Activated CD4-positive, alpha-beta T cell treated with anti-CD3 and anti-CD28 coated beads for 1 hour (primary cell): ENCODE data around the gene GNAI1.

Experiments used
- DNase-seq: peaks from one replicate; pipeline ENCODE4 v3.0.0-alpha.2; 2020

The GNAI1 gene

DNA sequence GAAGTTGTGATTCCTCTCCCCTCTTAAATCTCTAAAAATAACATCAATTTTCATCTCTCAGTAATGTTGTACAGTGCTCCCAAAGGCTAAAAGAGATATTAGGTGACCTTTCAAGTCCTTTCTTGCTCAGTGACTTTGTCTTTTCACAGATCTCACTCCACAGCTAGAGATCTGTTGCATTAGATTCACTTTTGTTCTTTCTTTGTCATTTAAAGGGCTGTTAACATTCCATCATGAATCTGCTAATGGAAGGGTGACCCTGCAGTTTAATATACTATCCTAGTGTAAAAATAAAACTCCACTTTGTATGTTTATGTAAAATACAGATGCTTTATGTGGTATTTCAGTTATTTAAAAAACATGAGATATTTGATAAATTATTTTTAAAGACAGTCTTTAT lies 30.5 kb downstream of the GNAI1 start:
- DNase-seq: no peak

DNA sequence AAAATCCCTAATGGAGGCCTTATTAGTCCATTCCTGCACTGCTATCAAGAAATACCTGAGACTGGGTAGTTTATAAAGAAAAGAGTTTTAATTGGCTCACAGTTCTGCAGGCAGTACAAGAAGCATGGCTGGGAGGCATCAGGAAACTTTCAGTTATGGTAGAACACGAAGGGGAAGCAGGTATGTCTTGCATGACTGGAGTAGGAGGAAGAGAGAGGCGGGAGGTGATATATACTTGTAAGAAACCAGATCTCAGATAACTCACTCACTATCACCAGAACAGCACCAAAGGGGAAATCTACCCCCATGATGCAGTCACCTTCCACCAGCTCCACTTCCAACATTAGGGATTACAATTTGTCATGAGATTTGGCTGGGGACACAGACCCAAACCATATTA lies 35.8 kb downstream of the GNAI1 start:
- no peak for DNase-seq

DNA sequence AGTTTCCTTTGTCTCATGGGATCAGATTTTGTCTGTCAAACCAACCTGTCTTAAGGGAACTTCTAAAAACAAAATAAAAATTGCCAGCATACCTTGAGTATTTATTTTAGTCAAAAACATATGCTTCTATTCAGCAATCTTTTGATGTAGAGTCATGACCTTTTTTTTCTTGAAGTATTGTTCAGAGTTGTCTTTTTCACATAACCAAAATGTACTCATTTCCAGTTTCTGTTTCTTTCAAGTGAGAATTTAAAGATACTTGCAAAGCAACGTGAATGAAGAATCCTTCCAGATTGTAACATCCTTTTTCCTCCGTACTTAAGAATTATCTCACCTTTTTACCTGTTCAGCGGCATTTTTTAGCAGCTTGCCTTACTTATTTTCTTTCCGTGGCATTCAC lies 37.8 kb downstream of the GNAI1 start:
- no peak for DNase-seq

DNA sequence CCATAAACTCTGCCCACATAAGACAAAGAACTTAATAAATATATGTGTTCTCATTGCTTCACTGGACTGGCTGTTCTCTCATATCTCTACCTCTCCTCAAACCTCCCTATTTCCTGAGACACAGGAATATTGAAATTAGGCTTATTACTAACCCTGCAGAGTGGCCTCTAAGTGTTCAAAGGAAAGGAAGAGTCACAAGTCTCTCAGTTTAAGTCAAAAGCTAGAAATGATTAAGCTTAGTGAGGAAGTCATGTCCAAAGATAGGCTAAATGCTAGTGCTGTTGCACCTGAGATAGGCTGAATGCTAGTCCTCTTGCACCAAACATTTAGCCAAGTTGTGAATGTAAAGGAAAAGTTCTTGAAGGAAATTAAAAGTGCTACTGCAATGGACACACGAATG lies 41.1 kb downstream of the GNAI1 start:
- no peak for DNase-seq

DNA sequence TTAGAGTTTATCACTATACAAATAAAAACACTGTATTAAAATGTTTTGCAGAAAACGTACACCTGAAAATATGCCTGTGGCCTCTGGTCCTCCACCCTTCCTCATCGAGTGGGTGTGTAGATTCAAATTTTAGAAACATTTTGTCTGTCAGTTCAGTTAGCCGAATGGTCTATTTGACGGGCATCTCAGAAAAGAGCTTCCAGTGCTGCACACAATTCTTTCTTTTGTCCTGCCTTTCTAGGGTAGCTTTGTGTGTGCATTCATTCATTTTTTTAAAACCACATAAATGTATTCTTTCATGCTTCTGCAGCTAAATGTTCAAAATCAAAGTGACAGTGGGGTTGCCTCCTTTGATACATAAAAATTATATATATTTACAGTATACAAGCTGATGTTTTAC lies 46.8 kb downstream of the GNAI1 start:
- DNase-seq: no peak

DNA sequence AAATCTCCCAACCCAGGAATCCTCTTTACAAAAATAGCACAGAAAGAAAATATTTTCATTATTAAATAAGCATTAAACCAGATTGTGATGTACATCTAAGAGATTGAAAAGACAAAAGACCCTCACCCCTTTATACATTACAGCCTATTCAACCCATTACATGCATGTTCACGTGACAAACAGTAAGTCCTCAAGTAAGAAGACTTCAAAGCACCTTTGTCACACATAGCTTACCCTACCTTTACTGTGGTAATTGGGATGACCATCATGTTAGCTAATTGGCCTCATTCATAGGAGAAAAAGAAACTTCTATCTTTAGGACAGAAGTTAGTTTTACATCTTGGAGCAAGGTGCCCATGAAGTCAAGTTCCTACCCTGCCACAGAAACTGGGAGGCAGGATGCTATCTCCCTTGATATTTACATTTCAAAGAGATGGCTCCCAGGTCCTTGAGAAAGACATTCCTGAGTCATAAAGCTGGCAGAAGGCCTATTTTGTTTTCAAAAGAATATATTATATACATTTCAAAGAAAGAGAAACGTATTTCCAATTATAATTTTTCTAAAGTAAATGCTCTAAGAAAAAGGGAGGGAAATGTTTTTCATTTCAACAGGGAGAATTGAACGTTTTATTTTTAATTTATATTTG lies 48.1 kb downstream of the GNAI1 start:
- no peak for DNase-seq

DNA sequence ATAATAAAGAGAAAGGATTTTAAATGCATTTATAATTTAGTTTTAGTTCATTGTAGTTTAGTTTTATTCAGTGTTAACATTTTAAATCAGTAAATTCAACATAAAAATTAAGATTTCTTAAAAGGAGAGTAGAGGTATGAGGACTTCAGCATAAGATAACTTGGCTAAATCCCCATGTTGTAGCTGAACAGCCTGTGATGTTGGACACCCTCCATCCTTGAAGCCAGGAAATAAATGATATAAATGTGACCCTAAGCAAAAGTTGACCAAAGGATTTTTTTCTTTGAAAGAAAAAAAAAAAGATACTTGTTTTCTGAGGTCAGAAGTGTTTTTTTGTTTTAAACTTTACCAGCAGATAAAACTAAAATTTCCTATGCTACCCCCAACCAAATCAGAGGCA lies 48.7 kb downstream of the GNAI1 start:
- no peak for DNase-seq

DNA sequence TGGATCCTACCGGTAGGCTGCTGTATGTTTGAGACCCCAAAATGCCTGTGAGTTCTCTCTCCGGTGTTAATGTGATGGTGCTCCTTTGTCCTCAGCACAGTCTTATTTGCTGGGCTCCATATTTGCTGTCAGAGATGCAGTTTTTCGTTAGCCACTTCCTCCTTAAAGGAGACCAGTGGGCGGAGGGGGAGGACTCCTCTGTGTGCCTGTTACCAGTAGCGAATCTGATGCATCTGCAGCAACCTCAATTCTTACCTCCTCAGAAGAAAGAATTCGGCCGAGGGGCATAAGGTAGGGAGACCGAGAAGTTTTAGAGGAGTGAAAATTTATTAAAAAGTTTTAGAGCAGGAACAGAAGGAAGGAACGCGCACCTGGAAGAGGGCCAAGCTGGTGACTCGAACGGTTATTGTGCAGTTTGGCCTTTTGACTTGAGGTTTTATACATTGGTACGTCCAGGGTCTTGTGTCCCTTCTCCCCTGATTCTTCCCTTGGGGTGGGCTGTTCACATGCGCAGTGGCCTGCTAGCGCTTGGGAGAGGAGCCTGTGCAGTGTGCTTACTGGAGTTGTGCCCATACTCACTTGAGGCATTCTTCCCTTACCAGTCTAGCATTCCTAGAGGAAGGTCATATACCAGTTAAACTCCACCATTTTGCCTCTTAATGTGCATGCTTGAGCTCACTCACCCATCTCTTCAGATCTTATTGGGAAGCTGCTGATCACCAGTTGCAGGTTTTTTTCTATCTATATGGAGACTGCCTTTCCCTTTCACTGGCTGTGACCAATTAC lies 49.5 kb downstream of the GNAI1 start:
- no peak for DNase-seq

DNA sequence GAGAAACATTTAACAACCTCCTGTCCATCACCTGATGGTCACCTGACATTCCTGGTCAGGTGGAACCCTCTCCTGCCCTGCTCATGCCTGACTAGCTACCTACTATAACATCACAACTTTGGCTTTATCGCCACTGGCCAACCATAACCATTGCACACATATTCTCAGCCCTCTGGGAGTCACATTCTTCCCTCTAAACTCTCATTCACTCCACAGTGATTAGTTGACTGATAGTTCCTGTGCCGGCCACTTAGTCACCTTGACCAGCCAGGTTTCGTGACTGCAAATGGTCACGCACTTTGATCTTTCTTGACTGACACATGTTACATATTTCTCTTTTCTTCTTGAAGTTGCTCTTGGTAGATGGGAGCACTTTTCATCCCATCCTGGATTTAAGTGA lies 50.1 kb downstream of the GNAI1 start:
- DNase-seq: no peak

DNA sequence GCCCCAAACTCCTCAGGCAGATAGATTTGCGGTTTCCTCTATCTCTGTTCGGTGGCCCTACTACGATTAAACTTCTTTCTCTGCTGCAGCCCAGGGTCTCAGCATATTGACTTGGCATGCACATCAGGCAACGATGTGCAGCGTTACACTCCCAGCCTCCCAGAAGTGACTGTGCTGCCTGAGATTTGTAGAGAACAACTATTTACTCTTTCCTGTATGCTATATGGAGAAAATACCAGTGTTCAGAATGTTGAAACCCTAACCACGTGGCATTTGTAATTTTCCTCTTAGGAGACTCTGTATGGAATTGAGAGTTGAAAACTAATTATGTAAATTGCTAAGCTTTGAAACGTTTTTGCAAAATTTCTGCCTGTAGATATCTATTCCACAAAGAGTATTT lies 50.9 kb downstream of the GNAI1 start:
- no peak for DNase-seq

DNA sequence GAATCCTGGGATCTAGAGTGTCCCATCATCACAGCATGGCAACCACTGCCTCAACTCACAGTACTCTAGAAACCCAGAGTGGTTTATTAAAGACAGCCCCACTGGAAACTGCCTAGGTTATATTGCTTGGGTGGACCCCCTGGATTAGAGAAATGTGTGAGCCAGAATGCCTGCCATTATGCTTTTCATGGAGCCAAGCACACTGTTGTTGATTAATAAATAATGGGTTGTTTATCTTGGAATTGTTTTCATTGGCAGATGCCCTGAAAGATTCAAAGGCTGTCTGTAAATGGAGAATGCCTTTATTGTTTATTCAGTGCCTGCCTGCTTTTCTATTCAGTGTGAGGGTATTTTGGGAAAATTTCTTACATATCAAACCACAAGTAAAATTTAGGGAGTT lies 52.1 kb downstream of the GNAI1 start:
- no peak for DNase-seq

DNA sequence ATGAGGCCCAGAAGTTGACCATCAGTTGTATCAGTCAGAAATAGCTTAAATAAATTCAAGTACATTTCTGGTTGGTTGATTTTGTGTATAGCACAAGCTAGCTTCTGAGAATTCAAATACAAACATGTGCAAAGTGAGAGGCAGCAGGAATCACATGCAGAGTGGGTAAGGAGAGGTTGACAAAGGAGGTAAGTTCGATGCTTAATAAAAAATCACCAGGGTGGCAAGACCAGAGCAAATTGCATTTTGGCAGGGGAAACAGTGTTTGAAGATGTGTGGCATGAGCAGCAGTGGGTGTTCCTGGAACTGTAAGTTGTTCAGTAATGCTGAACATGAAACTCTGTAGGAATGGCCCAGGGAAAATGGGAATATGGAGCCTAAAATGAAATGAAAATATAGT lies 52.6 kb downstream of the GNAI1 start:
- DNase-seq: no peak

DNA sequence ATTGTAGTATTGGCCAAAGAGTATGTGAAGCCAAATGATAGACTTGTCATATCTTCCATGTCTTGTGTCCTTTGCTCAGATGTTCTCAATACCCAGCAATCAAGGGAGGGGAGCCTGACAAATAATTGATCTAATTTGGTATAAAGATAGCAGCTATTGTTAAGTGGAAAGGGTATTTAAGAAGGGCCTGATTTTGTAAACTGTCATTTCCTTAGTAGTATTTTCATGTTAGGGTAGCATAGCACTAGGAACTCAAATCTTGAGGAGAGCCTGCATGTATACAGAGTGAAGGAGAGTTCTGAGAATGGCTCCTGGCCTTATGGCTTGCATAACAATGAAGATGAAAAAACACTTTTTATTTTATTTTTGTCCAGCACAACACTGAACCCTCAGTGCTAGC lies 53.1 kb downstream of the GNAI1 start:
- no peak for DNase-seq

DNA sequence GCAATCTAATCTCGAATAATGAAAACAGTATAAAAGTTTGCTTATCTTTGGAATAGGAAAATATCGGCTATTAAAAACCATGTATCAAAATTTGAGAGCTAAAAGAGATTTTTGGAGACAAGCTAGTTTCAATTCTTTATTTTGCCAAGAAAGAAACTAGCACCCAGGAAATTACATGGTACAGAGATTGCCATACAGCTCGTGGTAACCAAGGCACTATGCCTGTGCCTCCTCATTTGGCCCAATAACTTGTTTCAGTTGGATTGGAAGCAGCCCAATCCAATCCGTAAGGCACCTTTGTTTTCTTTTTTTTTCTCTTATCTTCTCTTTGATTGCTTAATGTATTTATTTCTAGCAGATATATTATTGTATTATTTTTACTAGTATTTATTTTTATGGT lies 55.0 kb downstream of the GNAI1 start:
- DNase-seq: no peak

DNA sequence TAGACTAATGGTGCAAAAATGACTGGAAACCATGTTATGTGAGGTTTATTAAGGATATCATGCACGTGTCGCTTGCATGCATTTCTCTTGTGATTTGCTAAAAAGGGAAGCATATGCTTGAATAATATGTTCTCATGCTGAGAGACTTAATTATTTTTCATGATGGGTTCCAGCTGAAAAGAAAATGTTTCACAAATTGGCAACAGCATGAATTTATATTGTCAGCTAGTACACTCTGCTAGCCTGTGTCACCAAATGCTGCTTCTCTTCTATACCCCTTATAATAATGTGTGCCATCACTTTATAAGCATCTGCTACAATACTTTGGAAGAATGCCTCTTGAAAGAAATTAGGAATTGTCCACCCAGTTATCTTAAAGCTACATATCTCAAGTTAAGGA lies 63.0 kb downstream of the GNAI1 start:
- no peak for DNase-seq

DNA sequence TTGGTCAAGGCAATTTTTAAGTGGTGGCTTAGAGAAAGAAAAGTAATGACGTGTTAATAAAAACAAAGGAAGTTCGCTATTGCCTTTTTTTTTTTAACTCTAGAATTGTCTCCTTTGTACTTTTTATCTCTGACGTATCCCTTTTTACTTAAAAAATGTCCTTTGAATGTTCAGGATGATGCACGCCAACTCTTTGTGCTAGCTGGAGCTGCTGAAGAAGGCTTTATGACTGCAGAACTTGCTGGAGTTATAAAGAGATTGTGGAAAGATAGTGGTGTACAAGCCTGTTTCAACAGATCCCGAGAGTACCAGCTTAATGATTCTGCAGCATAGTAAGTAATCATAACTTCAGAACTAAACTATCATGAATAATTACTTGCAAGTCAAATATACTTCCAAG lies 64.4 kb downstream of the GNAI1 start:
- DNase-seq: no peak

DNA sequence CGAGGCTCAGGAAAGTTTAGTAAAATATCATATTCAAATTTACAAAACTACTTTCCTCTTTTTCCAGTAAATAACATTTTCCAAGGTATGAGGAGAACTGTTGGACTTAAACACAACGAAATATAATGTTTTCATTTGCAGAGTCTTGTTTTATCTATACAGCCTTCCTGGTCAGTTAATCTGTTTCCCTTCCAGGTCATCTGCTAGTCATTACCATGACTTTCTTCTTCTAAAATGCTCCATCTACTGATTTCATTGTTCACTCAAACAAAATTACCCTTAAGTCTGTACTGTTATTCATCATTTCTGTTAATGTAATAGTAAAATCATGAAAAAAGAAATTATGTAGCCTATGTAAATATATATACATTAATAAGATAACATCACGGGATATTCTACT lies 69.8 kb downstream of the GNAI1 start:
- DNase-seq: no peak

DNA sequence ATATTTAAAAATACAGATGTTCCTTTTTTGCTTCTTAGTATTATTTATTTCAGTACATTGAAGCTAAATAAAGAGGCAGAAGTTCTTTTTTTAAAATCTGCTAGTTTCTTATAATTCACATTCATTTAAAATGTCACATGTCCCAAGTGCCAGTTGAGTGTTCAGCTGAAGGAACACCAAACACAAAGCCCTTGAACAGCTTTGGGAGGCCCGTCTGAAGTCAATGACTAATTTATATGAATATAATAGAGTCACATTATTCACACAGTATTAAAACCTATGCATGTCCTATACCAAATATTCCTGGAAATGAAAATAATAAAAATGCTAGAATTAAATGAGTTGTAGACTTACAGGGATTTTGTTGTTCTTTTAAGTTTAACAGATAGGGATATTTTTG lies 70.3 kb downstream of the GNAI1 start:
- no peak for DNase-seq

DNA sequence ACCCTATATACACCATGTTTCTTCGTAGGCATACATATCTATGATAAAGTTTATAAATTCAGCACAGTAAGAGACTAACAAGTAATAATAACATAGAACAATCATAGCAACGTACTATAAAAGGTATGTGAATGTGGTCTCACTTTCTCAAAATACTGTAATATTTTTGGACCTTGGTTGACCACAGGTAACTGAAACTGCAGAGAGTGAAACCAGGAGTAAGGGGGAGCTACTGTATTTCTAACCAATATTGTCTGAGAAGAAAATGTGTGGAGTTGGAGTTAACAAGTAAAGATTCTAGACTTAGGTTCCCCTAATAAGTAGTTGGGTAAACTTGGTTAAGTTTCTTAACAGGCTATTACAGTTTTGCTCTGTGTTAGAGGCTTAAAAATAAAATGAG lies 72.1 kb downstream of the GNAI1 start:
- DNase-seq: no peak

DNA sequence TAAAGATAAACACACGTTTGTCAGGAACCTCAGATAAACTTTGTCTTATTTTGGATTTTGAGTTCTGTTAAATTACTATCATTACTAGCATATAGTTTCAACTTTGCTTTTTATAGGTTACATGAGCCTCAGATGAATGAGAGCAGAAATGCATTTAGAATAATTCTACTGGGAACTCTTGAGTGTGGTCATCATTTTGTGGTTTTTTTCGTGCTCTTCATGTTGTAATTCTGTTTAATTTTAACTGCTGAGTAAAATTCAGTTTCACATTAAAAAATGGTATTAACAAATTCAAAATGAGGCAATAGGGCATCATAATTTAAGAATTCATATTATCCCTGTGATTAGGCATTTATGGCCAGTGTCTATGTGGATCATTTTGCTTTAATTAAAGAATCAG lies 72.9 kb downstream of the GNAI1 start:
- DNase-seq: no peak

DNA sequence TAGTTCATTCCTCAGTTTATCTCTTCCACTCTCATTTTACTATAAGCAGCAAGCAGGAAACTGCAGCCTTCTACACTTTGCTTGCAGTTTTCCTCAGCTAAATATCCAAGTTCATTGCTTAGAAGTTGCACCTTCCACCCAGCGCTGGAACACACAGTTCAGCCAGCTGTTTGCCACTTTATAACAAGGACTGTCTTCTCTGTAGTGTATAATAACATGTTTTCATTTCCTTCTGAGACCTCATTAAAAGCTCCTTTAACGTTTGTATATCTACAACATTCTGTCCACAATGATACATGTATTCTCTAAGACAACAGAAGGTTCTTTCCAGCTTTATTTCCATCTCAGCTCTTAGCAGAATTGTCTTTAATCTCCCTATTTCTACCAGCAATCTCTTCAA lies 74.1 kb downstream of the GNAI1 start:
- no peak for DNase-seq

DNA sequence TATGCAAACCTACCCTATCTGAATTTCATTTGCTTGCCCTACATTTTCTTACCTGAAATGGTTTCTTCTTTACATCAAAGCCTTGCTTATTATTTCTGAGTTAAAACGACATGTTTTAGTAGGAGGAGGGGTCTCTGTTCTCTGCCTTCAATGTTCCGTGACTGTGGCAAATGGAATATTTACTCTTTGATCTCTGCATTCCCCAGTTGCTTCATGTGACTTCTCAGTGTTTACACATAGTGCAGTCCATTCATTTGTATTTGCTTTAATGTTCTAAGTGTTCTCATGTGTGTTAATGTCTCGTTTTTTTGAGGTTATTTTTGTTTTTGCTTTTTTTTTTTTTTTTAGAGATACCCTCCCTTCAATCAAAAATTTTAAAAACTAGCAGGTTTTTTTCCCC lies 75.8 kb downstream of the GNAI1 start:
- no peak for DNase-seq

DNA sequence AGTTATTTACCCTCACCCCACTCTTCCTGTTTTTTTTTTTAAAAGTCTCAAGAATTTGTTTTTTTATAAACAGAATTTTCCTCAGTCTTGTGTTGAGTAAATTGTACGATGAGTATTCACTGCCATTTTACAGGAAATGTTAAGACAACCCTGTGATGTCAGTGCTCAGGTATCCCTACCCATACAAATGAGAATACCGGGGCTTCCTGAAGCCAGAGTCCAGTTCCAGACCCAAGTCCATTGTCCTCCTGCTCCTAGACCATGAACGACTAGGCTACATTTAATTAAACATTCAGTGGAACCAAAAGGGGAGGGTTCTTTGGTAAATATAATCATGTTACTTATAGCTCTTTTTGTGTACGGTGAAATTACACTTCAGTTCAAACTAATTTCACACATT lies 79.2 kb downstream of the GNAI1 start:
- DNase-seq: no peak

DNA sequence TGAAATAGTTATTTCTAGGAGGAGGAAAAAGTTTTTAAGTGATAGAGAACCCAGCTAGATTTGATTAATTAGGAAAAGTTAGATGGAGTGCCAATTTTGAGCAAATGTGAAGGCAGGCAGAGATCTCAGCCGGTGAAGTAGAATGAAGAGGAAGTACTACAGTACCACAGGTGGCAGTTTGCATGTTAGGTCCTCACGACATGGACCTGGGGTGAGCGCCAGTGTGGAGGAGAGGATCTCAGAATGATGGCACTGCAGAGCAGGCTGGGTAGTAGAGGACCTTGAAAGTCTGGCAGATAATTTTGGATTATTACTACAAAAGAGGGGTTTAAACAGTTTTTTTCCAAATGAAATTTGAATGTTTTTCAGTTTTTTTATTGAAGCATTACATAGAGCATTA lies 81.1 kb downstream of the GNAI1 start:
- DNase-seq: no peak
